CD4-positive, alpha-beta T cell (primary cell): ENCODE measurements around the gene MBOAT2. TPM values are rescaled to one million over a fixed set of nuclear protein-coding genes. Genes with fewer than 3 reads are reported as not detected.

Experiments
- ATAC-seq: fragments of 200-7000 bp; cut with Tn5 transposase; one replicate; pipeline ENCODE4 v1.10.0; 2022; ENCODE audit warnings: mild to moderate bottlenecking; ENCODE audit not compliant: poor library complexity
- CTCF ChIA-PET: fragments of 350-600 bp; sonication (Branson Sonifier 250); formaldehyde crosslinking; loops from one replicate; lab custom pipeline; 2021; ENCODE audit warnings: antibody characterized with exemption, inconsistent platforms; lab: Charles Lee
- POLR2A ChIA-PET: fragments of 350-600 bp; sonication (Branson Sonifier 250); formaldehyde crosslinking; loops from one replicate; lab custom pipeline; 2021; ENCODE audit warnings: antibody characterized with exemption, inconsistent platforms; lab: Charles Lee
- DNase-seq, 14 experiments: peaks; one replicate each; pipeline ENCODE4 v3.0.0-alpha.2; 2013 to 2020; ENCODE audit warnings: mixed read lengths in 2 of 14
- H3K27ac ChIP-seq, 2 donors: one replicate each; pipeline versions ENCODE4 v1.5.1 to v1.7.0; 2013; ENCODE audit warnings: low read length in 2 of 2, low read depth in 1 of 2, mild to moderate bottlenecking in 1 of 2
- H3K27me3 ChIP-seq, 2 experiments: 1 replicate in 1 of 2; 2 replicates in 1 of 2; pipeline versions ENCODE4 v1.6.1 to v1.7.0; 2013; ENCODE audit warnings: low read length in 2 of 2, control low read depth in 1 of 2, mild to moderate bottlenecking in 1 of 2, moderate library complexity in 1 of 2; ENCODE audit not compliant: insufficient read depth in 2 of 2, control insufficient read depth in 1 of 2
- H3K36me3 ChIP-seq: one replicate; pipeline ENCODE4 v1.6.1; 2013; ENCODE audit warnings: low read length, control low read depth; ENCODE audit not compliant: insufficient read depth
- H3K4me1 ChIP-seq: one replicate; pipeline ENCODE4 v1.6.1; 2013; ENCODE audit warnings: low read length, control low read depth; ENCODE audit not compliant: insufficient read depth
- H3K4me3 ChIP-seq: one replicate; pipeline ENCODE4 v1.5.1; 2013; ENCODE audit warnings: mild to moderate bottlenecking, low read length, moderate library complexity
- H3K9me3 ChIP-seq, 2 experiments: 1 replicate in 1 of 2; 2 replicates in 1 of 2; pipeline versions ENCODE4 v1.6.1 to v1.7.0; 2013; ENCODE audit warnings: low read length in 2 of 2, mild to moderate bottlenecking in 2 of 2, control low read depth in 1 of 2, moderate library complexity in 1 of 2; ENCODE audit not compliant: control insufficient read depth in 1 of 2, insufficient read depth in 1 of 2
- H3K27ac Mint-ChIP-seq: one replicate; pipeline ENCODE4 v1.8.0; 2020; ENCODE audit warnings: mixed read lengths
- H3K27me3 Mint-ChIP-seq: one replicate; pipeline ENCODE4 v1.8.0; 2021; ENCODE audit warnings: mixed read lengths
- H3K36me3 Mint-ChIP-seq: one replicate; pipeline ENCODE4 v1.8.0; 2021; ENCODE audit warnings: low read depth, mixed read lengths
- H3K4me1 Mint-ChIP-seq: one replicate; pipeline ENCODE4 v1.8.0; 2021; ENCODE audit warnings: low read depth, mixed read lengths
- H3K4me3 Mint-ChIP-seq: one replicate; pipeline ENCODE4 v1.8.0; 2020; ENCODE audit warnings: mild to moderate bottlenecking, mixed read lengths
- H3K9me3 Mint-ChIP-seq: one replicate; pipeline ENCODE4 v1.8.0; 2020; ENCODE audit warnings: mixed read lengths
- intact Hi-C, 2 experiments: fragments of 100-400 bp; cut with DNase I in 1 of 2; cut with micrococcal nuclease in 1 of 2; formaldehyde crosslinking; loops; one replicate each; pipeline versions ENCODE4 v1.15.1 to v1.9.0; 2023 to 2025; cut with DNase I, micrococcal nuclease
- total RNA-seq, 174 experiments: library from RNA in 2 of 174; stranded (reverse) in 2 of 174; gene quantifications; one replicate each; pipeline ENCODE4 v1.2.3 and lab custom pipeline; 2021 to 2026
- TF ChIP-seq, protein P1 (sequence below): fragments of 200-600 bp; IDR thresholded peaks from one replicate; pipeline ENCODE4 v1.8.0; 2022; ENCODE audit warnings: antibody characterized with exemption, mild to moderate bottlenecking

MBOAT2 gene
- total RNA-seq, 2 experiments from 2014 or later = 1.9 to 2.0 TPM

DNA sequence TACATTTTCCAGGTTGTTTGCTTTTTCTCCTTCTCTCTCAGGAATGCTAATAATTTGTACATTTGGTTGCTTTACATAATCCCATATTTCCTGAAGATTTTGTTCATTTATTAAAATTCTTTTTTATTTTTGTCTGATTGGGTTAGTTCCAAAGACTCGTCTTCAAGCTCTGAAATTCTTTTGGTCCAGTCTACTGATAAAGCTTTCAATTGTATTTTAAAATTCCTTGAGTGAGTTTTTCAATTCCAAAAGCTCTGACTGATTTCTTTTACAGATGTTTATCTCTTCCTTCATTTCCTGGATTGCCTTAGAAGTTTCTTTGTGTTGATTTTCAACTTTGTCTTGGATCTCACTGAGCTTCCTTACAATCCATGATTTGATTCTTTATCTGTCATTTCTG, 50.0 kb downstream of the MBOAT2 start:
- Mint-ChIP-seq H3K36me3 (peaks cover 9% of the 10 kb centered on the region), H3K4me3 (no peak overlapping the region), H3K27ac (no peak overlapping the region), H3K4me1 (no peaks in the 10 kb centered on the region), H3K9me3 (peaks cover 23% of the 10 kb centered on the region), H3K27me3 (peaks cover 9% of the 10 kb centered on the region)
- H3K27me3 ChIP-seq = no peaks in the 10 kb centered on the region
- TF ChIP-seq, protein P1, sequence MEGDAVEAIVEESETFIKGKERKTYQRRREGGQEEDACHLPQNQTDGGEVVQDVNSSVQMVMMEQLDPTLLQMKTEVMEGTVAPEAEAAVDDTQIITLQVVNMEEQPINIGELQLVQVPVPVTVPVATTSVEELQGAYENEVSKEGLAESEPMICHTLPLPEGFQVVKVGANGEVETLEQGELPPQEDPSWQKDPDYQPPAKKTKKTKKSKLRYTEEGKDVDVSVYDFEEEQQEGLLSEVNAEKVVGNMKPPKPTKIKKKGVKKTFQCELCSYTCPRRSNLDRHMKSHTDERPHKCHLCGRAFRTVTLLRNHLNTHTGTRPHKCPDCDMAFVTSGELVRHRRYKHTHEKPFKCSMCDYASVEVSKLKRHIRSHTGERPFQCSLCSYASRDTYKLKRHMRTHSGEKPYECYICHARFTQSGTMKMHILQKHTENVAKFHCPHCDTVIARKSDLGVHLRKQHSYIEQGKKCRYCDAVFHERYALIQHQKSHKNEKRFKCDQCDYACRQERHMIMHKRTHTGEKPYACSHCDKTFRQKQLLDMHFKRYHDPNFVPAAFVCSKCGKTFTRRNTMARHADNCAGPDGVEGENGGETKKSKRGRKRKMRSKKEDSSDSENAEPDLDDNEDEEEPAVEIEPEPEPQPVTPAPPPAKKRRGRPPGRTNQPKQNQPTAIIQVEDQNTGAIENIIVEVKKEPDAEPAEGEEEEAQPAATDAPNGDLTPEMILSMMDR = no peak
- POLR2A ChIA-PET = no interaction called here
- H3K36me3 ChIP-seq = no peaks in the 10 kb centered on the region
- H3K9me3 ChIP-seq = peaks cover 12 to 18% of the 10 kb centered on the region in 2 experiments
- H3K4me1 ChIP-seq = no peaks in the 10 kb centered on the region
- ATAC-seq (no peak), DNase-seq (no peak)
- no peak overlapping the region for H3K4me3 ChIP-seq
- no peak overlapping the region for H3K27ac ChIP-seq
- intact Hi-C loops = no loop called here
- CTCF ChIA-PET = interaction anchor here (0.8 kb wide), 1 partner anchor 91 kb away, joined by 3 read pairs; no protein-coding TSS in a partner anchor

DNA sequence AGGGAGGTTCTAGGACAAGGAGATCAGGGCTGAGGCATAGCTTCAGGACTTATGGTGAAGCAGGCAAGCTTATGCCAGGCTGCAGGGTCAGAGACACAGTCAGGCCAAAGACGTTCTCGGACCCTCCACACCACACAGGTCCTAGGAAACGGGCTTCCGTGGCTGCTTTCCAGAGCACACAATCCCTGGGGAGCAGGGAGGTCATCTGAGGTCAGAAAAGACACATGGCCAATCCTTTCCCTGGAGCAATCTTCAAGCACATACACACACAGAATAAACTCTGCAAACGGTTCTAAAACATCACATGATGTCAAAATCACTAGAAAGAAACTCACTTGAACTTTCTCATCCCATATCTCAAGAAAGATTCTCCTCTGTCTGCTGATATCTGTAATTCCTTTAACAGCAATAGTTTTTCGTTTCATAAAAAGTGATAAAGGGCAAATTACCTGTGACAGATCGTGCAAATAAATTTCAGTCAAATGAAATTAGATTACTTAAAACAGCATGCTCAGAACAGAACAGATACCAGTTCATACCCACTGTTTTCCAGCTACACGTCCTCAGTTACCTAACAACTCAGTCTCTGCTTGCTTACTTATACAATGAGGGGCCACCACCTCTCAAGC, 63.9 kb downstream of the MBOAT2 start:
- Mint-ChIP-seq H3K27me3 (no peaks in the 10 kb centered on the region), H3K9me3 (no peaks in the 10 kb centered on the region), H3K36me3 (no peaks in the 10 kb centered on the region), H3K4me3 (no peak overlapping the region), H3K27ac (no peak overlapping the region), H3K4me1 (no peaks in the 10 kb centered on the region)
- intact Hi-C loops = no loop called here
- ChIA-PET POLR2A (no interaction called here), CTCF (no interaction called here)
- ATAC-seq = no peak
- Histone ChIP-seq H3K4me3 (no peak overlapping the region), H3K9me3 (peaks cover 0 to 4% of the 10 kb centered on the region in 2 experiments), H3K27me3 (no peaks in the 10 kb centered on the region), H3K36me3 (no peaks in the 10 kb centered on the region), H3K27ac (no peak overlapping the region), H3K4me1 (no peaks in the 10 kb centered on the region)
- TF ChIP-seq, protein P1 = no peak
- DNase-seq = no peak

DNA sequence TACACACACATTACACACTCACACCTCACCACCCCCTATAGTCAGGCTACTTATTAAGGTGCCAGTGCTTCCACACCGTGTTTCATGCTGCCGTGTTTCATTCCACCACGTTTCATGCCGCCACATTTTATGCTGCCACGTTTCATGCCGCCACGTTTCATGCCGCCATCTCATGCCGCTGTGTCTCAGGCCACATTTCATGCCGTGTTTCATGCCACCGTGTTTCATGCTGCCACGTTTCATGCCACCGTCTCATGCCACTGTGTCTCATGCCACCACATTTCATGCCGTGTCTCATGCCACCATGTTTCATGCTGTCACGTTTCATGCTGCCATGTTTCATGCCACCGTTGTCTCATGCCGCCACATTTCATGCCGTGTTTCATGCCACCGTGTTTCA, 65.1 kb downstream of the MBOAT2 start:
- H3K4me1 Mint-ChIP-seq = no peaks in the 10 kb centered on the region
- H3K9me3 Mint-ChIP-seq = no peaks in the 10 kb centered on the region
- Histone ChIP-seq H3K27me3 (no peaks in the 10 kb centered on the region), H3K4me3 (no peak overlapping the region), H3K36me3 (no peaks in the 10 kb centered on the region), H3K4me1 (no peaks in the 10 kb centered on the region), H3K9me3 (peaks cover 0 to 4% of the 10 kb centered on the region in 2 experiments), H3K27ac (no peak overlapping the region)
- H3K36me3 Mint-ChIP-seq = no peaks in the 10 kb centered on the region
- no peaks in the 10 kb centered on the region for H3K27me3 Mint-ChIP-seq
- ATAC-seq = no peak
- TF ChIP-seq, protein P1 = no peak
- no peak overlapping the region for H3K27ac Mint-ChIP-seq
- DNase-seq = no peak
- intact Hi-C loops = no loop called here
- no peak overlapping the region for H3K4me3 Mint-ChIP-seq
- CTCF ChIA-PET = no interaction called here
- POLR2A ChIA-PET = no interaction called here
